Loucy (cell line): ENCODE results near the gene OGFOD3.

Experiments used
- EZH2phosphoT487 ChIP-seq: fragments of 200-600 bp; IDR thresholded peaks from 2 replicates; pipeline ENCODE4 v1.6.1; 2018; ENCODE audit warnings: antibody characterized with exemption, mild to moderate bottlenecking, moderate library complexity, borderline replicate concordance
- TF ChIP-seq, protein P1 (sequence below): fragments of 200-600 bp; sonication (generic); conservative IDR thresholded peaks from 2 replicates; pipeline ENCODE4 v1.5.1; 2014; ENCODE audit warnings: mild to moderate bottlenecking, antibody characterized with exemption, low read length

DNA sequence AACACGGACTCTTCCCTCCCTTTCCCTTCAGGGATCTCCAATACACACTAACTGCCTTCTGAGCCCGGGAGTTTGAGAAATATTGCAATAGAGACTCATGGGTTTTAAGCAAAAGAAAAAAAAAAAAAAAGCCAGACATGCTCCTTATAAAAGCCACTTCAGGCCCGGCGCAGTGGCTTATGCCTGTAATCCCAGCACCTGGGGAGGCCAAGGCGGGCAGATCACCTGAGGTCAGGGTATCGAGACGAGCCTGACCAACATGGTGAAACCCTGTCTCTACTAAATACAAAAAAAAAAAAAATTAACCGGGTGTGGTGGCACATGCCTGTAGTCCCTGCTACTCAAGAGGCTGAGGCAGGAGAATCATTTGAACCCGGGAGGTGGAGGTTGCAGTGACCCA lies 2.6 kb downstream of the OGFOD3 start:
- TF ChIP-seq, protein P1, sequence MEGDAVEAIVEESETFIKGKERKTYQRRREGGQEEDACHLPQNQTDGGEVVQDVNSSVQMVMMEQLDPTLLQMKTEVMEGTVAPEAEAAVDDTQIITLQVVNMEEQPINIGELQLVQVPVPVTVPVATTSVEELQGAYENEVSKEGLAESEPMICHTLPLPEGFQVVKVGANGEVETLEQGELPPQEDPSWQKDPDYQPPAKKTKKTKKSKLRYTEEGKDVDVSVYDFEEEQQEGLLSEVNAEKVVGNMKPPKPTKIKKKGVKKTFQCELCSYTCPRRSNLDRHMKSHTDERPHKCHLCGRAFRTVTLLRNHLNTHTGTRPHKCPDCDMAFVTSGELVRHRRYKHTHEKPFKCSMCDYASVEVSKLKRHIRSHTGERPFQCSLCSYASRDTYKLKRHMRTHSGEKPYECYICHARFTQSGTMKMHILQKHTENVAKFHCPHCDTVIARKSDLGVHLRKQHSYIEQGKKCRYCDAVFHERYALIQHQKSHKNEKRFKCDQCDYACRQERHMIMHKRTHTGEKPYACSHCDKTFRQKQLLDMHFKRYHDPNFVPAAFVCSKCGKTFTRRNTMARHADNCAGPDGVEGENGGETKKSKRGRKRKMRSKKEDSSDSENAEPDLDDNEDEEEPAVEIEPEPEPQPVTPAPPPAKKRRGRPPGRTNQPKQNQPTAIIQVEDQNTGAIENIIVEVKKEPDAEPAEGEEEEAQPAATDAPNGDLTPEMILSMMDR, result no peak
- TF ChIP-seq EZH2phosphoT487, result no peak
